Calu3 (cell line): Measurements from ENCODE around the gene DBR1. TPM values are rescaled to one million over a fixed set of nuclear protein-coding genes. Genes with fewer than 3 reads are reported as not detected.

Experiments used
- BruUV-seq: library from RNA; stranded (reverse); fragments of 400-500 nt; replicated peaks from 2 replicates; lab custom pipeline; 2021; lab: Mats Ljungman, UMichigan
- CTCF ChIA-PET: fragments of 300-600 bp; sonication (Branson Sonifier 250); formaldehyde crosslinking; loops from one replicate; lab custom pipeline; 2022; ENCODE audit warnings: antibody characterized with exemption; lab: Charles Lee
- DNase-seq: peaks from one replicate; pipeline ENCODE4 v3.0.0; 2022
- H3K27ac Mint-ChIP-seq: one replicate; pipeline ENCODE4 v1.8.0; 2022; ENCODE audit warnings: mixed read lengths; ENCODE audit not compliant: unreplicated experiment
- H3K27me3 Mint-ChIP-seq: one replicate; pipeline ENCODE4 v1.8.0; 2022; ENCODE audit warnings: mixed read lengths; ENCODE audit not compliant: unreplicated experiment
- H3K36me3 Mint-ChIP-seq: one replicate; pipeline ENCODE4 v1.8.0; 2022; ENCODE audit warnings: mild to moderate bottlenecking, moderate library complexity, mixed read lengths; ENCODE audit not compliant: insufficient read depth, unreplicated experiment
- H3K4me1 Mint-ChIP-seq: one replicate; pipeline ENCODE4 v1.8.0; 2022; ENCODE audit warnings: mild to moderate bottlenecking, low read depth, mixed read lengths; ENCODE audit not compliant: unreplicated experiment
- H3K4me3 Mint-ChIP-seq: one replicate; pipeline ENCODE4 v1.8.0; 2022; ENCODE audit warnings: mild to moderate bottlenecking, low read depth, moderate library complexity, mixed read lengths; ENCODE audit not compliant: unreplicated experiment
- H3K9me3 Mint-ChIP-seq: one replicate; pipeline ENCODE4 v1.8.0; 2022; ENCODE audit warnings: low read depth, mixed read lengths; ENCODE audit not compliant: unreplicated experiment
- intact Hi-C: fragments of 100-400 bp; cut with micrococcal nuclease; formaldehyde crosslinking; loops from one replicate; pipeline ENCODE4 v1.10.0; 2022; ENCODE audit not compliant: unreplicated experiment
- total RNA-seq: library from RNA; stranded (reverse); gene quantifications from 2 replicates; pipeline ENCODE4 v1.2.3, GENCODE V29; 2022
- TF ChIP-seq, protein P1 (sequence below): fragments of 200-600 bp; IDR thresholded peaks from one replicate; pipeline ENCODE4 v1.8.0; 2022; ENCODE audit warnings: antibody characterized with exemption; ENCODE audit not compliant: unreplicated experiment

Gene DBR1
- total RNA-seq, 1 experiment from 2014 or later: 30.8 TPM

DNA sequence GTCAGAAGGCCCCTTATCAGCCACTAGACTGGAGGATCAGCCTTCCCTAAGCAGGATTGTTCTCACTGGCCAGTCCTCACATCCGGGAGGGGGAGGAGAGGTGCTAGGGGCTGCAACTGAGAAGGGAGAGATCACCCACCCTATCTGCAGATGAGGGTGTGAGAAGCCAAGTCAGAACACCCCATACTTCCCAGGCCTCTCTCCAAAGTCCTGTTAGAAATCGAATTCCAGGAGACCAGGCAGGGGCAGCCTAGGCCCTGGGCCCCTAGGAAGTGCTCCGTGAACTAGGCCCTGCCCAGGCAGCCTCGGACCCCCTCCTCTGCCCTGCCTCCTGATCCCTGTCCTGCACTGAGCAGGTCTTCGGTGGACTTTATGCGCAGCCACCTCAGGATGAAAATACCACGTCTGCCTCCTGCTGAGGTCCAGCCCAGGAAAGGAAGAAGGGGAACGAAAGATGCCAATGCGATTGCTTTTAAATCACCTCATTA lies 60.2 kb downstream of the DBR1 start:
- Mint-ChIP-seq H3K27ac (peak overlapping the region; percentile 76), H3K9me3 (no peaks in the 10 kb centered on the region), H3K36me3 (peaks cover 18% of the 10 kb centered on the region), H3K4me1 (peaks cover 43% of the 10 kb centered on the region), H3K4me3 (peak overlapping the region; percentile 99), H3K27me3 (no peaks in the 10 kb centered on the region)
- TF ChIP-seq, protein P1, sequence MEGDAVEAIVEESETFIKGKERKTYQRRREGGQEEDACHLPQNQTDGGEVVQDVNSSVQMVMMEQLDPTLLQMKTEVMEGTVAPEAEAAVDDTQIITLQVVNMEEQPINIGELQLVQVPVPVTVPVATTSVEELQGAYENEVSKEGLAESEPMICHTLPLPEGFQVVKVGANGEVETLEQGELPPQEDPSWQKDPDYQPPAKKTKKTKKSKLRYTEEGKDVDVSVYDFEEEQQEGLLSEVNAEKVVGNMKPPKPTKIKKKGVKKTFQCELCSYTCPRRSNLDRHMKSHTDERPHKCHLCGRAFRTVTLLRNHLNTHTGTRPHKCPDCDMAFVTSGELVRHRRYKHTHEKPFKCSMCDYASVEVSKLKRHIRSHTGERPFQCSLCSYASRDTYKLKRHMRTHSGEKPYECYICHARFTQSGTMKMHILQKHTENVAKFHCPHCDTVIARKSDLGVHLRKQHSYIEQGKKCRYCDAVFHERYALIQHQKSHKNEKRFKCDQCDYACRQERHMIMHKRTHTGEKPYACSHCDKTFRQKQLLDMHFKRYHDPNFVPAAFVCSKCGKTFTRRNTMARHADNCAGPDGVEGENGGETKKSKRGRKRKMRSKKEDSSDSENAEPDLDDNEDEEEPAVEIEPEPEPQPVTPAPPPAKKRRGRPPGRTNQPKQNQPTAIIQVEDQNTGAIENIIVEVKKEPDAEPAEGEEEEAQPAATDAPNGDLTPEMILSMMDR: no peak
- CTCF ChIA-PET: no interaction called here
- peak; percentile 26 for DNase-seq
- BruUV-seq: no TSS peak
- intact Hi-C loops: loop anchor here (2.0 kb wide), 1 partner anchor 18 kb away; no protein-coding TSS in a partner anchor

DNA sequence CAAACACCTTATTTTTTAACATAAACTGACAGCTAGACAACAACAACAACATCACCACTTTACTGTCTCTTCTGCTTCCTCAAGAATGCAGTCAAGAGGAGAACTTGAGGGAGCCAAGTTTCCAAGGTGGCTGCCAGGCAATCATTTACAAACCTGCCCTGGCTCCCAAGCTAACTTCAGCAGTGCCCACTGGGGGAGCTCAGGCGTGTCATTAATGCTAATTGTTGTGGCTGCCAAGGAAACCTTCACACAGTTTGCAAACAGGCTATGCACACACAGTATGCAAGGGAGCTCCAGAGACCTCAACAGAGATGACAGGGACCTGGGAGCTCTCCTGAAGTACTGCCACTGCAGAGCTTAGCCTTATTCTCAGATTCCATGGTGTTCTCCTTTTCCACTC lies 61.4 kb downstream of the DBR1 start:
- H3K4me1 Mint-ChIP-seq: peaks cover 32% of the 10 kb centered on the region
- peaks cover 18% of the 10 kb centered on the region for H3K36me3 Mint-ChIP-seq
- no TSS peak for BruUV-seq
- CTCF ChIA-PET: interaction anchor here (0.5 to 1.3 kb wide), 5 partner anchors 14 to 1243 kb away, joined by 3 to 6 read pairs (median 3); no protein-coding TSS in a partner anchor
- TF ChIP-seq, protein P1: no peak
- DNase-seq: peak; percentile 77
- peak overlapping the region; percentile 4 for H3K27ac Mint-ChIP-seq
- H3K9me3 Mint-ChIP-seq: no peaks in the 10 kb centered on the region
- H3K27me3 Mint-ChIP-seq: no peaks in the 10 kb centered on the region
- H3K4me3 Mint-ChIP-seq: no peak overlapping the region
- intact Hi-C loops: no loop called here

DNA sequence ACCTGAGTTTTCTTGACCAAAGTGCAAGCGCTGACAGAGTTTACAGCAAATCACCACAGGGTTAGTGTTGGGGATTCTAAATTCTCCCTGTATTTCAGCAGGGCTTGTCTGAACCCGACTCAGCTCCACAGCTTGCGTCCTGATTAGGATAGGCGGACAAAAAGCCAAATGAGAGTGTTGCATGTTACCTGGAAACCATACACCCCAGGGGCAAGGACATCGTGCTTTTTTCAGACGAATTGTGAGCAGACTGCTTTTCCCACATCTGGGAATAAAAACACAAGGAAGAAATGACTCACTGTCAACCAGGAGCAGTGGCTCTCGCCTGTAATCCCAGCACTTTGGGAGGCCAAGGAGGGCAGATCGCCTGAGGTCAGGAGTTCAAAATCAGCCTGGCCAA lies 62.4 kb downstream of the DBR1 start:
- CTCF ChIA-PET: no interaction called here
- Mint-ChIP-seq H3K9me3 (no peaks in the 10 kb centered on the region), H3K4me1 (peaks cover 32% of the 10 kb centered on the region), H3K27ac (no peak overlapping the region), H3K36me3 (peaks cover 18% of the 10 kb centered on the region), H3K4me3 (no peak overlapping the region), H3K27me3 (no peaks in the 10 kb centered on the region)
- BruUV-seq: no TSS peak
- intact Hi-C loops: no loop called here
- TF ChIP-seq, protein P1: no peak
- no peak for DNase-seq

Other genes with a start within 250 kb of the DBR1 start
- gene CLDN18, start 164.8 kb downstream of the DBR1 start, total RNA-seq: 0.85 and 3.3 TPM in 2 replicates
- gene DZIP1L, start 59.3 kb downstream of the DBR1 start, total RNA-seq: 16.5 and 21.2 TPM in 2 replicates
- gene A4GNT, start 42.5 kb downstream of the DBR1 start, total RNA-seq: not detected in 2 replicates
- gene ARMC8, start 12.4 kb upstream of the DBR1 start, total RNA-seq: 78.7 and 80.9 TPM in 2 replicates
- gene NME9, start 154.9 kb upstream of the DBR1 start, total RNA-seq: not detected in 2 replicates
- gene MRAS, start 173.7 kb upstream of the DBR1 start, total RNA-seq: 12.7 and 13.2 TPM in 2 replicates